GM23338 (cell line): Measurements from ENCODE around the gene EZH2. TPM values are rescaled to one million over a fixed set of nuclear protein-coding genes. Genes with fewer than 3 reads are reported as not detected.

Experiments
- ATAC-seq: fragments of 200-7000 bp; cut with Tn5 transposase; 3 replicates; pipeline ENCODE4 v1.9.1; 2020
- DNase-seq: peaks from one replicate; pipeline ENCODE4 v3.0.0-alpha.2; 2015; ENCODE audit warnings: low spot score
- H2AFZ ChIP-seq: fragments of 200-600 bp; sonication (generic); 2 replicates; pipeline ENCODE4 v1.8.0; 2016; ENCODE audit warnings: antibody characterized with exemption, mild to moderate bottlenecking, moderate library complexity
- H3F3A ChIP-seq: fragments of 200-600 bp; sonication (generic); replicated peaks from 2 replicates; pipeline ENCODE4 v1.8.0; 2017; ENCODE audit warnings: antibody characterized with exemption, mixed run types, low read depth
- H3K27ac ChIP-seq: fragments of 200-600 bp; sonication (generic); 2 replicates; pipeline ENCODE4 v1.6.1; 2016; ENCODE audit warnings: low read depth
- H3K27me3 ChIP-seq: fragments of 200-600 bp; sonication (generic); 2 replicates; pipeline ENCODE4 v1.8.0; 2016; ENCODE audit warnings: mild to moderate bottlenecking, mixed run types, moderate library complexity; ENCODE audit not compliant: insufficient read depth
- H3K36me3 ChIP-seq: fragments of 200-600 bp; sonication (generic); 2 replicates; pipeline ENCODE4 v1.8.0; 2016; ENCODE audit warnings: mild to moderate bottlenecking; ENCODE audit not compliant: insufficient read depth
- H3K4me1 ChIP-seq: fragments of 200-600 bp; sonication (generic); 2 replicates; pipeline ENCODE4 v1.8.0; 2016; ENCODE audit warnings: mild to moderate bottlenecking, moderate library complexity; ENCODE audit not compliant: insufficient read depth
- H3K4me2 ChIP-seq: fragments of 200-600 bp; sonication (generic); 2 replicates; pipeline ENCODE4 v1.7.1; 2017; ENCODE audit warnings: mixed run types
- H3K4me3 ChIP-seq: fragments of 200-600 bp; sonication (generic); 2 replicates; pipeline ENCODE4 v1.6.1; 2016; ENCODE audit warnings: mixed run types
- H3K79me2 ChIP-seq: fragments of 200-600 bp; sonication (generic); replicated peaks from 2 replicates; pipeline ENCODE4 v1.8.0; 2017; ENCODE audit warnings: mild to moderate bottlenecking; ENCODE audit not compliant: insufficient read depth
- H3K9me2 ChIP-seq: fragments of 200-600 bp; sonication (generic); 2 replicates; pipeline ENCODE4 v1.8.0; 2017; ENCODE audit not compliant: insufficient read depth
- H4K20me1 ChIP-seq: fragments of 200-600 bp; sonication (generic); replicated peaks from 2 replicates; pipeline ENCODE4 v1.8.0; 2017; ENCODE audit warnings: mild to moderate bottlenecking; ENCODE audit not compliant: insufficient read depth
- H3K27ac Mint-ChIP-seq: 2 replicates; pipeline ENCODE4 v1.8.0; 2020; ENCODE audit warnings: inconsistent platforms, mild to moderate bottlenecking, moderate library complexity, mixed read lengths
- H3K27me3 Mint-ChIP-seq: 3 replicates; pipeline ENCODE4 v1.8.0; 2022; ENCODE audit warnings: low read depth, mild to moderate bottlenecking, moderate library complexity, mixed read lengths, inconsistent platforms; ENCODE audit not compliant: insufficient read depth, poor library complexity
- H3K36me3 Mint-ChIP-seq: 3 replicates; pipeline ENCODE4 v1.8.0; 2021; ENCODE audit warnings: low read depth, mild to moderate bottlenecking, inconsistent platforms, moderate library complexity, mixed read lengths
- H3K4me1 Mint-ChIP-seq: 3 replicates; pipeline ENCODE4 v1.8.0; 2020; ENCODE audit warnings: mild to moderate bottlenecking, inconsistent platforms, mixed read lengths
- H3K4me3 Mint-ChIP-seq: 3 replicates; pipeline ENCODE4 v1.8.0; 2021; ENCODE audit warnings: moderate library complexity, mild to moderate bottlenecking, inconsistent platforms, mixed read lengths
- H3K9me3 Mint-ChIP-seq: 3 replicates; pipeline ENCODE4 v1.8.0; 2020; ENCODE audit warnings: moderate library complexity, mild to moderate bottlenecking, inconsistent platforms, mixed read lengths
- CREB1 ChIP-seq: fragments of 250-450 bp; sonication (Bioruptor Pico); IDR thresholded peaks from 2 replicates; pipeline ENCODE4 v1.5.0; 2020; ENCODE audit warnings: low read depth, mild to moderate bottlenecking, moderate library complexity
- CTCF ChIP-seq, 2 experiments: fragments of 200-600 bp in 1 of 2; sonication (generic) in 1 of 2; conservative IDR thresholded peaks; 2 replicates each; pipeline versions ENCODE4 v1.5.1 to v1.6.1; 2016 to 2017; ENCODE audit warnings: antibody characterized with exemption in 2 of 2, low read depth in 2 of 2, mild to moderate bottlenecking in 2 of 2, moderate library complexity in 1 of 2
- EZH2 ChIP-seq: fragments of 200-600 bp; sonication (generic); IDR thresholded peaks from one replicate; pipeline ENCODE4 v1.8.0; 2017; ENCODE audit warnings: antibody characterized with exemption, mild to moderate bottlenecking, low read depth; ENCODE audit not compliant: unreplicated experiment
- EZH2phosphoT487 ChIP-seq: fragments of 200-600 bp; sonication (generic); IDR thresholded peaks from one replicate; pipeline ENCODE4 v1.8.1; 2018; ENCODE audit warnings: antibody characterized with exemption; ENCODE audit not compliant: unreplicated experiment
- JUNB ChIP-seq: IDR thresholded peaks from one replicate; pipeline ENCODE4 v1.6.1; 2016; ENCODE audit warnings: antibody characterized with exemption; ENCODE audit not compliant: unreplicated experiment
- ZNF114 ChIP-seq: fragments of 250-450 bp; sonication (Bioruptor Pico); IDR thresholded peaks from 2 replicates; pipeline ENCODE4 v1.5.0; 2020; ENCODE audit warnings: mild to moderate bottlenecking, moderate library complexity
- ZNF331 ChIP-seq: fragments of 250-450 bp; sonication (Bioruptor Pico); IDR thresholded peaks from 2 replicates; pipeline ENCODE4 v1.5.0; 2020; ENCODE audit warnings: low read depth, mild to moderate bottlenecking, moderate library complexity
- polyA plus RNA-seq: library from polyadenylated mRNA; unstranded; fragments of >200 nt; fragmentation: Nextera tagmentation; extraction: Ambion mirVana; gene quantifications from 2 replicates; pipeline ENCODE4 v1.2.1, GENCODE V29; 2016
- total RNA-seq: library from RNA; depleted of rRNA; stranded (reverse); fragments of >200 nt; shearing (Covaris generic); gene quantifications from 2 replicates; pipeline ENCODE4 v1.2.3, GENCODE V29; 2014
- TF ChIP-seq, protein P1 (sequence below): IDR thresholded peaks from one replicate; pipeline ENCODE4 v1.6.1; 2018; ENCODE audit warnings: antibody characterized with exemption; ENCODE audit not compliant: unreplicated experiment
- TF ChIP-seq, protein P2 (sequence below): IDR thresholded peaks from 2 replicates; pipeline ENCODE4 v1.6.1; 2016; ENCODE audit warnings: antibody characterized with exemption
- TF ChIP-seq, protein P3 (sequence below): fragments of 250-450 bp; sonication (Bioruptor Pico); IDR thresholded peaks from 2 replicates; pipeline ENCODE4 v1.5.0; 2020; ENCODE audit warnings: mild to moderate bottlenecking, moderate library complexity

EZH2 gene
- total and polyA plus RNA-seq, 2 experiments from 2014 or later: 33.9 to 38.6 TPM

DNA sequence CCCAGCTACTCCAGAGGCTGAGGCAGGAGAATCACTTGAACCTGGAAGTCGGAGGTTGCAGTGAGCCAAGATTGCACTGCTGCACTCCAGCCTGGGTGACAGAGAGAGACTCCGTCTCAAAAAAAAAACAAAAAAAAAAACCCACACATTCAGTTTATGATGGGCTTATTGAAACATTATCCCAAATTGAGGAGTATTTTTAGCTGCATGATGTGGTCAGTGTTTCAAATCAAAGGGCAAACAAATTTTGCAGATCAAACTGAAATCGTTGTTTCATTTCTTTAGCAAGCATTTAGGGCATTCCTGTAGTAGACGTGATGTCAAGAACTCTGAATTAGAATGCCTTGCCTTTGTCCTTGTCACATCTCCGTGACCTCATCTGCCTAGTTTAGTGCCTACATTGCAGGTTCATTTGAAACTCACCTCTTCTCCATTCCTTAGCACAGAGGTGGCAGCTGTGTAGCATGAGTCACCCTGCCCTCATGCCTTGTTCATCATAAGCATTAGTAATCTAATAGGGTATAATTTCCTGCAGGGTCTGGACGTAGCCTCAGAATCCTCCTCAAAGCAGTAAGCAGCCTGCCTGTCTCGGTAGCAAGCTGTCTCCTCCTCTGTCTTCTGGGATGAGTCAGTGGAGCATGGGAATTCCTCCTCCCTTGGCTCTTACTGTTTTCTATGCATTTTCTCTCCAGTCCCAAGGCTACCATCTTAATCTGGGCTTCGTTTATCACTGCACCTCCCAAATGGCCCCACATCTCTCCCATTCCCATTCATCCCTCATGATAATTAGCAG is 111.6 kb downstream of the EZH2 start (continued):
- TF ChIP-seq EZH2: no peak

- Mint-ChIP-seq H3K36me3 (peaks cover 47% of the 10 kb centered on the region), H3K4me3 (no peak overlapping the region), H3K27ac (no peak overlapping the region), H3K9me3 (no peaks in the 10 kb centered on the region), H3K27me3 (peaks cover 3% of the 10 kb centered on the region), H3K4me1 (peaks cover 24% of the 10 kb centered on the region)
- TF ChIP-seq, protein P1, sequence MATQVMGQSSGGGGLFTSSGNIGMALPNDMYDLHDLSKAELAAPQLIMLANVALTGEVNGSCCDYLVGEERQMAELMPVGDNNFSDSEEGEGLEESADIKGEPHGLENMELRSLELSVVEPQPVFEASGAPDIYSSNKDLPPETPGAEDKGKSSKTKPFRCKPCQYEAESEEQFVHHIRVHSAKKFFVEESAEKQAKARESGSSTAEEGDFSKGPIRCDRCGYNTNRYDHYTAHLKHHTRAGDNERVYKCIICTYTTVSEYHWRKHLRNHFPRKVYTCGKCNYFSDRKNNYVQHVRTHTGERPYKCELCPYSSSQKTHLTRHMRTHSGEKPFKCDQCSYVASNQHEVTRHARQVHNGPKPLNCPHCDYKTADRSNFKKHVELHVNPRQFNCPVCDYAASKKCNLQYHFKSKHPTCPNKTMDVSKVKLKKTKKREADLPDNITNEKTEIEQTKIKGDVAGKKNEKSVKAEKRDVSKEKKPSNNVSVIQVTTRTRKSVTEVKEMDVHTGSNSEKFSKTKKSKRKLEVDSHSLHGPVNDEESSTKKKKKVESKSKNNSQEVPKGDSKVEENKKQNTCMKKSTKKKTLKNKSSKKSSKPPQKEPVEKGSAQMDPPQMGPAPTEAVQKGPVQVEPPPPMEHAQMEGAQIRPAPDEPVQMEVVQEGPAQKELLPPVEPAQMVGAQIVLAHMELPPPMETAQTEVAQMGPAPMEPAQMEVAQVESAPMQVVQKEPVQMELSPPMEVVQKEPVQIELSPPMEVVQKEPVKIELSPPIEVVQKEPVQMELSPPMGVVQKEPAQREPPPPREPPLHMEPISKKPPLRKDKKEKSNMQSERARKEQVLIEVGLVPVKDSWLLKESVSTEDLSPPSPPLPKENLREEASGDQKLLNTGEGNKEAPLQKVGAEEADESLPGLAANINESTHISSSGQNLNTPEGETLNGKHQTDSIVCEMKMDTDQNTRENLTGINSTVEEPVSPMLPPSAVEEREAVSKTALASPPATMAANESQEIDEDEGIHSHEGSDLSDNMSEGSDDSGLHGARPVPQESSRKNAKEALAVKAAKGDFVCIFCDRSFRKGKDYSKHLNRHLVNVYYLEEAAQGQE: no peak
- TF ChIP-seq EZH2phosphoT487: no peak
- TF ChIP-seq, protein P2, sequence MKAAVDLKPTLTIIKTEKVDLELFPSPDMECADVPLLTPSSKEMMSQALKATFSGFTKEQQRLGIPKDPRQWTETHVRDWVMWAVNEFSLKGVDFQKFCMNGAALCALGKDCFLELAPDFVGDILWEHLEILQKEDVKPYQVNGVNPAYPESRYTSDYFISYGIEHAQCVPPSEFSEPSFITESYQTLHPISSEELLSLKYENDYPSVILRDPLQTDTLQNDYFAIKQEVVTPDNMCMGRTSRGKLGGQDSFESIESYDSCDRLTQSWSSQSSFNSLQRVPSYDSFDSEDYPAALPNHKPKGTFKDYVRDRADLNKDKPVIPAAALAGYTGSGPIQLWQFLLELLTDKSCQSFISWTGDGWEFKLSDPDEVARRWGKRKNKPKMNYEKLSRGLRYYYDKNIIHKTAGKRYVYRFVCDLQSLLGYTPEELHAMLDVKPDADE: no peak
- TF ChIP-seq EZH2: no peak
- TF ChIP-seq, protein P3, sequence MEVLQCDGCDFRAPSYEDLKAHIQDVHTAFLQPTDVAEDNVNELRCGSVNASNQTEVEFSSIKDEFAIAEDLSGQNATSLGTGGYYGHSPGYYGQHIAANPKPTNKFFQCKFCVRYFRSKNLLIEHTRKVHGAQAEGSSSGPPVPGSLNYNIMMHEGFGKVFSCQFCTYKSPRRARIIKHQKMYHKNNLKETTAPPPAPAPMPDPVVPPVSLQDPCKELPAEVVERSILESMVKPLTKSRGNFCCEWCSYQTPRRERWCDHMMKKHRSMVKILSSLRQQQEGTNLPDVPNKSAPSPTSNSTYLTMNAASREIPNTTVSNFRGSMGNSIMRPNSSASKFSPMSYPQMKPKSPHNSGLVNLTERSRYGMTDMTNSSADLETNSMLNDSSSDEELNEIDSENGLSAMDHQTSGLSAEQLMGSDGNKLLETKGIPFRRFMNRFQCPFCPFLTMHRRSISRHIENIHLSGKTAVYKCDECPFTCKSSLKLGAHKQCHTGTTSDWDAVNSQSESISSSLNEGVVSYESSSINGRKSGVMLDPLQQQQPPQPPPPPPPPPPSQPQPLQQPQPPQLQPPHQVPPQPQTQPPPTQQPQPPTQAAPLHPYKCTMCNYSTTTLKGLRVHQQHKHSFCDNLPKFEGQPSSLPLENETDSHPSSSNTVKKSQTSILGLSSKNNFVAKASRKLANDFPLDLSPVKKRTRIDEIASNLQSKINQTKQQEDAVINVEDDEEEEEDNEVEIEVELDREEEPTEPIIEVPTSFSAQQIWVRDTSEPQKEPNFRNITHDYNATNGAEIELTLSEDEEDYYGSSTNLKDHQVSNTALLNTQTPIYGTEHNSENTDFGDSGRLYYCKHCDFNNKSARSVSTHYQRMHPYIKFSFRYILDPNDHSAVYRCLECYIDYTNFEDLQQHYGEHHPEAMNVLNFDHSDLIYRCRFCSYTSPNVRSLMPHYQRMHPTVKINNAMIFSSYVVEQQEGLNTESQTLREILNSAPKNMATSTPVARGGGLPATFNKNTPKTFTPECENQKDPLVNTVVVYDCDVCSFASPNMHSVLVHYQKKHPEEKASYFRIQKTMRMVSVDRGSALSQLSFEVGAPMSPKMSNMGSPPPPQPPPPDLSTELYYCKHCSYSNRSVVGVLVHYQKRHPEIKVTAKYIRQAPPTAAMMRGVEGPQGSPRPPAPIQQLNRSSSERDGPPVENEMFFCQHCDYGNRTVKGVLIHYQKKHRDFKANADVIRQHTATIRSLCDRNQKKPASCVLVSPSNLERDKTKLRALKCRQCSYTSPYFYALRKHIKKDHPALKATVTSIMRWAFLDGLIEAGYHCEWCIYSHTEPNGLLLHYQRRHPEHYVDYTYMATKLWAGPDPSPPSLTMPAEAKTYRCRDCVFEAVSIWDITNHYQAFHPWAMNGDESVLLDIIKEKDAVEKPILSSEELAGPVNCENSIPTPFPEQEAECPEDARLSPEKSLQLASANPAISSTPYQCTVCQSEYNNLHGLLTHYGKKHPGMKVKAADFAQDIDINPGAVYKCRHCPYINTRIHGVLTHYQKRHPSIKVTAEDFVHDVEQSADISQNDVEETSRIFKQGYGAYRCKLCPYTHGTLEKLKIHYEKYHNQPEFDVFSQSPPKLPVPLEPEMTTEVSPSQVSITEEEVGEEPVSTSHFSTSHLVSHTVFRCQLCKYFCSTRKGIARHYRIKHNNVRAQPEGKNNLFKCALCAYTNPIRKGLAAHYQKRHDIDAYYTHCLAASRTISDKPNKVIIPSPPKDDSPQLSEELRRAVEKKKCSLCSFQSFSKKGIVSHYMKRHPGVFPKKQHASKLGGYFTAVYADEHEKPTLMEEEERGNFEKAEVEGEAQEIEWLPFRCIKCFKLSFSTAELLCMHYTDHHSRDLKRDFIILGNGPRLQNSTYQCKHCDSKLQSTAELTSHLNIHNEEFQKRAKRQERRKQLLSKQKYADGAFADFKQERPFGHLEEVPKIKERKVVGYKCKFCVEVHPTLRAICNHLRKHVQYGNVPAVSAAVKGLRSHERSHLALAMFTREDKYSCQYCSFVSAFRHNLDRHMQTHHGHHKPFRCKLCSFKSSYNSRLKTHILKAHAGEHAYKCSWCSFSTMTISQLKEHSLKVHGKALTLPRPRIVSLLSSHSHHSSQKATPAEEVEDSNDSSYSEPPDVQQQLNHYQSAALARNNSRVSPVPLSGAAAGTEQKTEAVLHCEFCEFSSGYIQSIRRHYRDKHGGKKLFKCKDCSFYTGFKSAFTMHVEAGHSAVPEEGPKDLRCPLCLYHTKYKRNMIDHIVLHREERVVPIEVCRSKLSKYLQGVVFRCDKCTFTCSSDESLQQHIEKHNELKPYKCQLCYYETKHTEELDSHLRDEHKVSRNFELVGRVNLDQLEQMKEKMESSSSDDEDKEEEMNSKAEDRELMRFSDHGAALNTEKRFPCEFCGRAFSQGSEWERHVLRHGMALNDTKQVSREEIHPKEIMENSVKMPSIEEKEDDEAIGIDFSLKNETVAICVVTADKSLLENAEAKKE: no peak
- no peak for TF ChIP-seq ZNF114 (CRISPR knock-in tag)
- no peak for TF ChIP-seq CTCF (conservative IDR thresholded peaks at IDR 0.05; ENCODE audit: low read depth in 2 of 2)
- TF ChIP-seq JUNB: no peak
- TF ChIP-seq CREB1: no peak
- TF ChIP-seq ZNF331: no peak
- Histone ChIP-seq H3K4me2 (no peak overlapping the region), H4K20me1 (no peaks in the 10 kb centered on the region), H3K4me1 (peaks cover 8% of the 10 kb centered on the region), H3K9me2 (no peaks in the 10 kb centered on the region), H3K36me3 (peaks cover 12% of the 10 kb centered on the region), H3F3A (no peaks in the 10 kb centered on the region), H3K79me2 (no peaks in the 10 kb centered on the region), H3K27me3 (no peaks in the 10 kb centered on the region), H3K4me3 (no peak overlapping the region), H3K27ac (0 out of 2 replicates have a peak overlapping the region, but pooled peaks have one; percentile 2), H2AFZ (no peak overlapping the region)
- no peak for ATAC-seq
- DNase-seq: no peak
Measured at GRCh38 chr7:148770004-148770403, 114.1 kb downstream of the EZH2 start.
